DLD1 (cell line): Measurements from ENCODE around the gene OR10P1.
"Not testable (repeated sequence)": the region's sequence is repeated elsewhere in the genome, so short reads cannot be mapped to it uniquely, and the experiment has no call there.

Experiments
- in situ Hi-C: cut with HindIII; loops from 2 replicates; pipeline ENCODE4 v1.10.0; 2017; ENCODE audit warnings: low sequenced_read_pairs

Gene OR10P1

GRCh38 chr12:55650620-55651298, 14.1 kb downstream of the OR10P1 start:
- in situ Hi-C loops, result not testable (repeated sequence)

- in situ Hi-C loops, result no loop called here
Measured at GRCh38 chr12:55651299-55651683, 14.6 kb downstream of the OR10P1 start.

GRCh38 chr12:55652352-55652751, 15.7 kb downstream of the OR10P1 start:
- in situ Hi-C loops, result no loop called here

GRCh38 chr12:55653031-55653430, 16.3 kb downstream of the OR10P1 start:
- in situ Hi-C loops, result no loop called here

GRCh38 chr12:55654511-55655214, 18.0 kb downstream of the OR10P1 start:
- in situ Hi-C loops, result no loop called here

GRCh38 chr12:55657212-55657611, 20.5 kb downstream of the OR10P1 start:
- in situ Hi-C loops, result no loop called here

- in situ Hi-C loops, result no loop called here
Measured at GRCh38 chr12:55658212-55658611, 21.5 kb downstream of the OR10P1 start.

- in situ Hi-C loops, result no loop called here
Measured at GRCh38 chr12:55658635-55659391, 22.1 kb downstream of the OR10P1 start.

- in situ Hi-C loops, result no loop called here
Measured at GRCh38 chr12:55659486-55660385, 23.0 kb downstream of the OR10P1 start.

- in situ Hi-C loops, result no loop called here
Measured at GRCh38 chr12:55663391-55663790, 26.7 kb downstream of the OR10P1 start.

GRCh38 chr12:55664826-55665225, 28.1 kb downstream of the OR10P1 start:
- in situ Hi-C loops, result no loop called here

GRCh38 chr12:55666508-55666907, 29.8 kb downstream of the OR10P1 start:
- in situ Hi-C loops, result no loop called here

GRCh38 chr12:55670276-55670675, 33.6 kb downstream of the OR10P1 start:
- in situ Hi-C loops, result no loop called here

- in situ Hi-C loops, result no loop called here
Measured at GRCh38 chr12:55671746-55672145, 35.1 kb downstream of the OR10P1 start.

- in situ Hi-C loops, result no loop called here
Measured at GRCh38 chr12:55673638-55674037, 36.9 kb downstream of the OR10P1 start.

- in situ Hi-C loops, result no loop called here
Measured at GRCh38 chr12:55675666-55676065, 39.0 kb downstream of the OR10P1 start.

- in situ Hi-C loops, result no loop called here
Measured at GRCh38 chr12:55676707-55677106, 40.0 kb downstream of the OR10P1 start.

- in situ Hi-C loops, result no loop called here
Measured at GRCh38 chr12:55679691-55680090, 43.0 kb downstream of the OR10P1 start.

GRCh38 chr12:55681142-55682077, 44.7 kb downstream of the OR10P1 start:
- in situ Hi-C loops, result no loop called here
